Measurements from ENCODE around the gene DIS3L2.
"Not testable (repeated sequence)": the region's sequence is repeated elsewhere in the genome, so short reads cannot be mapped to it uniquely, and the experiment has no call there.

GRCh38 chr2:232364806-232365594 is 403.5 kb downstream of the DIS3L2 start:
- TF ChIP-seq EP300, POLR2AphosphoS5, CTCF (IDR thresholded peaks at IDR 0.05): not testable (repeated sequence)

All from esophagus muscularis mucosa (tissue), 4 donors.